ENCODE data around the gene OSBPL9. TPM values are rescaled to one million over a fixed set of nuclear protein-coding genes. Genes with fewer than 3 reads are reported as not detected.
"Not testable (repeated sequence)": the region's sequence is repeated elsewhere in the genome, so short reads cannot be mapped to it uniquely, and the experiment has no call there.

OSBPL9 gene
- total RNA-seq, 2 donors from 2014 or later, result 51.2 to 52.2 TPM

DNA sequence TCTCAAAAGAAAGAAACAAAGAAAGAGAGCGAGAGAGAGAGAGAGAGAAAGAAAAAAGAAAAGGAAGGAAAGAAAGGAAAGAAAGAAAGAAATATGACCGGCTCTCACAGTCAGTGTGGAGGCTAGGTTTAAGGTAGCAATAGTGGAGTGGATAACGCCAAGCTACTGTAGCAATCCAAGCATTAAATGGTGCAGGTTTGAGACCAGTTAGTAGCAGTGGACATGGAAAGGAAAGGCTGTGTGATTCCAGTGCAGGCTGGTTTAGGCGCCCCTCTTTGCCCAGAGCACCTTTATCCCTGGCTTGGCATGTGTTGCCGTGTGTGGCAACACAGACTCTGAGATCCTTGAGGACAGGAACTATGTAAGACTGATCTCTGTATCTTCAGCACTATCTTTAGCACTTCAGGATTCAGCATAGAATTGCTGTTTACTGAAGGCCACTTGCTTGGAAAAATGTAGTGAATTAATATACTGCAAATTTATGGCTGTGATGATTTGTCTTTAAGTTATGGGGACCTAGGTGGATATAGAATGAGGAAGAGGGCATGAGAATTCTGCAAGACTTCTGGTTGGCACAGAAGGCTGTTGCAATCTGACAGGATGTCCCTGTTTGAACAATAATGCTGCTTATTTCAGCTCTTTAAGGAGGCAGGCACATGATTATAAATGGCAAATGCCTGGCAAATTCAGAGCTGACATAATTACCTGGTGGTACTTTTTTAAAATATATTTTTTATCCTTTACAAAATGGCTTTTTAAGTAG lies 10.8 kb upstream of the OSBPL9 start:
- DNase-seq (no peak), ATAC-seq (no peak)
- intact Hi-C loops (cut with DNase I, micrococcal nuclease), result no loop called here

GRCh38 chr1:51607681-51608095 lies 9.2 kb upstream of the OSBPL9 start:
- DNase-seq (no peak), ATAC-seq (no peak)
- intact Hi-C loops (cut with DNase I, micrococcal nuclease), result no loop called here

GRCh38 chr1:51610104-51610503 lies 6.8 kb upstream of the OSBPL9 start:
- ATAC-seq, DNase-seq: not testable (repeated sequence)
- intact Hi-C loops (cut with DNase I, micrococcal nuclease), result loop anchor here in 1 of 2 donors (10.0 kb wide), 1 partner anchor 155 kb away; no protein-coding TSS in a partner anchor

GRCh38 chr1:51610637-51611036 lies 6.3 kb upstream of the OSBPL9 start:
- no peak for ATAC-seq
- intact Hi-C loops (cut with DNase I, micrococcal nuclease), result loop anchor here in 1 of 2 donors (10.0 kb wide), 1 partner anchor 154 kb away; no protein-coding TSS in a partner anchor

GRCh38 chr1:51612447-51612961 lies 4.4 kb upstream of the OSBPL9 start:
- intact Hi-C loops (cut with DNase I, micrococcal nuclease), result loop anchor here in 1 of 2 donors (10.0 kb wide), 1 partner anchor 152 kb away; no protein-coding TSS in a partner anchor
- no peak for ATAC-seq

More at GRCh38 chr1:51610637-51611036, 6.3 kb upstream of the OSBPL9 start:
- no peak for DNase-seq

GRCh38 chr1:51615780-51616291 lies 1.1 kb upstream of the OSBPL9 start:
- no peak for ATAC-seq
- intact Hi-C loops (cut with DNase I, micrococcal nuclease), result loop anchor here in 1 of 2 donors (10.0 kb wide), 1 partner anchor 149 kb away; no protein-coding TSS in a partner anchor

More at GRCh38 chr1:51612447-51612961, 4.4 kb upstream of the OSBPL9 start:
- no peak for DNase-seq

GRCh38 chr1:51616490-51616889 lies 402 bp upstream of the OSBPL9 start:
- ATAC-seq (no peak), DNase-seq (no peak)
- intact Hi-C loops (cut with DNase I, micrococcal nuclease), result loop anchor here in 1 of 2 donors (10.0 kb wide), 1 partner anchor 148 kb away; no protein-coding TSS in a partner anchor

More at GRCh38 chr1:51615780-51616291, 1.1 kb upstream of the OSBPL9 start:
- DNase-seq, result peak in 1 of 2 donors; percentile 10

DNA sequence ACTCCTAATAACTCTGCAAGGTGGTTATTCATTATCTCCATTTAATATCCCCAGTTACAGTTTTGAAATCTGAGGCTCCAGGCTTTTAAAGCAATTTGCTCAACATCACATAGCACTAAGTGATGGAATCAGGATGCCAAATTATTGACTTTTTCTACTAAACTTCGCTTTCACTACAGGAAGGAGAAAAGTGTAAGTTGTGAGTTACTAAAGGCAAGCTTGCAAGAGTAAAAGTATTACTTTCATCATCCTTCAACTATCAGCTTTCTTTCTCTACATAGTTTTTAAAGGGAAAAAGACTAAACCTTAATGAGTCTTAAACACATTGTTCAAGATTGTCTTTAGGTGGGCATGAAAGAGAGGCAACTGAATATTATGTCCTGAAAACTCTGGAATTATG lies 1.8 kb downstream of the OSBPL9 start:
- intact Hi-C loops (cut with DNase I, micrococcal nuclease), result loop anchor here in 1 of 2 donors (10.0 kb wide), 1 partner anchor 146 kb away; no protein-coding TSS in a partner anchor
- no peak for DNase-seq
- no peak for ATAC-seq

DNA sequence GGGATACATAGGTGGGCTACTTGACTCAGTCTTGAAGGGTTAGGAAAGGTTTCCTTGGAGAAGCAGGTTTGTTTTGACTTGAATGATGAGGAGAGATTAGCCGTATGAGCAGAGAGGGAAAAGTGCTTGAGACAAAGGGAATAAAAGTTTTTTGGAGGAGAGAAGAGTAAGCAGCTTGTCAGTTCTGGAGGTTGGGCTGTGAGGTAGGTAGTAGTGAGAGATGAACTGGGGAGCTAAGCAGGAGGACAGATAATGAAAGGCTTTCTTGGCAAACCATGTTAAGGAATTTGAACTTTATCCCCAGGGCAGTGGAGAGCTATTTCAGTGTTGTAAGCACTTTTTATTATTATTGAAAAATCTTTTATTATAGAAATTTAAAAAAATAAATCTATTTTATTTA lies 3.6 kb downstream of the OSBPL9 start:
- ATAC-seq (no peak), DNase-seq (no peak)
- intact Hi-C loops (cut with DNase I, micrococcal nuclease), result no loop called here

GRCh38 chr1:51621161-51621560 lies 4.3 kb downstream of the OSBPL9 start:
- intact Hi-C loops (cut with DNase I, micrococcal nuclease), result no loop called here
- ATAC-seq (no peak), DNase-seq (no peak)

DNA sequence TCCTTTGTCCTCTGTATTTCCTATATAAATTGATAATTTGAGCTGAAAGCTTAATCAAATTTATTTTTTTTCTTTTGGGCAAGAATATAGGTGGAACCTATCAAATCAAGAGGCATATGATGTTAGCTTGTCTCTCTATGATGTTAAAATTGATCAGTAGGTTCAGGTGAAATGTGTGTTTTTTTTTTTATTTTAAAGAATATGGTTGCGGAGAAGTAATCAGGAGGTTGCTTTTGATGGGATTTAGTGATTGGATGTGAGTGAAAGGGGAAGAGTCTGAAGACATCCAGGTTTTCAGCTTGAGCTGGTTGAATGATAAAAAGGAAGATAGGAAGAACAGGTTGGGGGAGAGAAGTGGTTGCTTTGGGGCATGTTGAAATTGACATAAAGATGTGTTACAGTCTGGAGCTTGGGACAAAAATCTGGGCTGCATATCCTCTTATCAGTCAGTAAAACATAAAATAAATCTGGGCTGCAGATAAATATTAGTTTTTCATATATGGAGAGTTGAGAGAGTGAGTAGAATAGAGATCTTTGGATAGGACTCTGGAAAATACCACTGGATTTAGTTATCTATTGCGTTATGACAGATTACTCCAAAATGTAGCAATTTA lies 5.1 kb downstream of the OSBPL9 start:
- intact Hi-C loops (cut with DNase I, micrococcal nuclease), result no loop called here
- no peak for ATAC-seq
- DNase-seq, result no peak

- DNase-seq (peak in 1 of 2 donors; percentile 18), ATAC-seq (peak; percentile 55)
- intact Hi-C loops (cut with DNase I, micrococcal nuclease), result no loop called here
Measured at GRCh38 chr1:51622455-51622913, 5.6 kb downstream of the OSBPL9 start.

DNA sequence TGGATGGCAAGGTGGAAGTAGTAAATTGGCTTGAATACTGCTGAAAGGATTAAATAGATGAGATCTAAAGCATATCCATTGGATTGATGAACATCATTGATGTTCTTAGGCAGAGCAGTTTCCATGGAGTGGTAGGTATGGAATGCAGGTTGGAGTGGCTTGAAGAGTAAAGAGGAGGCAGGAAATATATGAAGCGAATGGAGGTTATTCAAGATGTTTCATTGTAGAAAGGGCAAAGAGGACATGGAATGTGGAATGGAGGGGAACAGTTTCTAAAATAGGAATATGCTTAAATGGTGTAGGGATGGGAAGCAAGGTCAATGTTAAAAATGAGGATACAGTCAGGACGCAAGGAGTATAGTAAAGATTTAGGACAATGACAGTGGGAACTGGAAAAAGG lies 6.1 kb downstream of the OSBPL9 start:
- no peak for DNase-seq
- intact Hi-C loops (cut with DNase I, micrococcal nuclease), result no loop called here
- no peak for ATAC-seq

GRCh38 chr1:51623450-51623849 lies 6.6 kb downstream of the OSBPL9 start:
- intact Hi-C loops (cut with DNase I, micrococcal nuclease), result no loop called here
- DNase-seq (no peak), ATAC-seq (no peak)

- DNase-seq (no peak), ATAC-seq (no peak)
- intact Hi-C loops (cut with DNase I, micrococcal nuclease), result no loop called here
Measured at GRCh38 chr1:51624855-51625254, 8.0 kb downstream of the OSBPL9 start.

- ATAC-seq, result peak; percentile 27
- no peak for DNase-seq
- intact Hi-C loops (cut with DNase I, micrococcal nuclease), result no loop called here
Measured at GRCh38 chr1:51627672-51628071, 10.8 kb downstream of the OSBPL9 start.

DNA sequence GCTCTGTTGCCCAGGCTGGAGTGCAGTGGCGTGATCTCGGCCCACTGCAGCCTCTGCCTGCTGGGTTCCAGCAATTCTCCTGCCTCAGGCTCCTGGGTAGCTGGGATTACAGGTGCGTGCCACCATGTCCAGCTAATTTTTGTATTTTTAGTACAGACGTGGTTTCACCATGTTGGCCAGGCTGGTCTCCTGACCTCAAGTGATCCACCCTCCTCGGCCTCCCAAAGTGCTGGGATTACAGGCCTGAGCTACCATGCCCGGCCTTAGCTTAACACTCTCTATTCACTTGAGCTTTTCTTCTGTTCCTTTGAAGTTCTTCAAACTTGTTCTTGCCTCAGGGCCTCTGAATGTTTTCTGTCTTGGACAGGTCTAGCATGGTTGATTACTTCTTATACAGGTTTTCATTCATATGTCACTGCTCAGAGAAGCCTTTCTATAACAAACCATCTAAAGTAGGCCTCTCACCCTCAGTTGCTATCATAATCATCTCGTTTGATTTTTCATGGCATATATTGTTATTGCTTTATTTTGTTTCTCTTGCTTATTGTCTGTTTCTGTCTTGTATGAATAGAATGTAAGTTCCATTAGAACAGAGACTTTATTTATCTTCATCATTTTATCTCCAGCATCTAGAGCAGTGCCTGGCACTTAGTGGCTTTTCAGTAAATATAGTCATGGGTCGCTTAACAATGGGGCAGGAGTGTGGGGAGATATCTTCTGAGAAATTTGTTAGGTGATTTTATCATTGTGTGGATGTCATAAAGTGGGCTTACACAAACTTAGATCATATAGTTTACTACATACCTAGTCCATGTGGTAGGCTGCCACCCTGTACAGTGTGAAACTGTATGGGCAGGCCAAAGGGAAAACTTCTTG lies 12.1 kb downstream of the OSBPL9 start:
- DNase-seq (no peak), ATAC-seq (no peak)
- intact Hi-C loops (cut with DNase I, micrococcal nuclease), result no loop called here

GRCh38 chr1:51629918-51630317 lies 13.0 kb downstream of the OSBPL9 start:
- DNase-seq (no peak), ATAC-seq (no peak)
- intact Hi-C loops (cut with DNase I, micrococcal nuclease), result no loop called here
